Common myeloid progenitor, CD34-positive (primary cell): ENCODE data around the gene ARMC2.
"Not testable (repeated sequence)": the region's sequence is repeated elsewhere in the genome, so short reads cannot be mapped to it uniquely, and the experiment has no call there.

Experiments used
- CTCF ChIA-PET: fragments of 350-600 bp; sonication (Branson Sonifier 250); formaldehyde crosslinking; loops from one replicate; lab custom pipeline; 2021; ENCODE audit warnings: antibody characterized with exemption; lab: Charles Lee
- POLR2A ChIA-PET: fragments of 350-600 bp; sonication (Branson Sonifier 250); formaldehyde crosslinking; loops from one replicate; lab custom pipeline; 2021; ENCODE audit warnings: antibody characterized with exemption; lab: Charles Lee
- DNase-seq, 3 donors: peaks; one replicate each; pipeline versions ENCODE4 v3.0.0 to v3.0.0-alpha.2; 2013
- H3K27ac ChIP-seq, 2 experiments: 1 replicate in 1 of 2; 2 replicates in 1 of 2; pipeline ENCODE4 v1.7.0; 2013; ENCODE audit warnings: inconsistent platforms in 2 of 2, low read length in 2 of 2, mild to moderate bottlenecking in 2 of 2, low read depth in 1 of 2, moderate library complexity in 1 of 2; ENCODE audit not compliant: severe bottlenecking in 2 of 2, insufficient read depth in 1 of 2, poor library complexity in 1 of 2
- H3K27me3 ChIP-seq, 5 experiments: replicated peaks in 2 of 5; 1 replicate in 3 of 5; 2 replicates in 2 of 5; pipeline versions ENCODE4 v1.6.1 to v1.7.0; 2013; ENCODE audit warnings: low read length in 4 of 5, mild to moderate bottlenecking in 2 of 5, moderate library complexity in 2 of 5, inconsistent platforms in 1 of 5; ENCODE audit not compliant: insufficient read depth in 5 of 5, control insufficient read depth in 4 of 5
- H3K36me3 ChIP-seq, 4 experiments: 1 replicate in 2 of 4; 2 replicates in 2 of 4; pipeline versions ENCODE4 v1.6.1 to v1.7.0; 2013; ENCODE audit warnings: low read length in 3 of 4, control low read depth in 1 of 4, mild to moderate bottlenecking in 1 of 4; ENCODE audit not compliant: control insufficient read depth in 4 of 4, insufficient read depth in 4 of 4
- H3K4me1 ChIP-seq, 4 experiments: 1 replicate in 3 of 4; 2 replicates in 1 of 4; pipeline versions ENCODE4 v1.6.1 to v1.7.1; 2013; ENCODE audit warnings: low read length in 3 of 4, mild to moderate bottlenecking in 3 of 4, control low read depth in 1 of 4, inconsistent platforms in 1 of 4, moderate library complexity in 1 of 4; ENCODE audit not compliant: control insufficient read depth in 4 of 4, insufficient read depth in 4 of 4; ENCODE audit errors: control extremely low read depth in 1 of 4
- H3K4me3 ChIP-seq, 7 experiments: 1 replicate in 4 of 7; 2 replicates in 3 of 7; pipeline versions ENCODE4 v1.5.1 to v1.7.0; 2013; ENCODE audit warnings: mild to moderate bottlenecking in 7 of 7, low read length in 6 of 7, moderate library complexity in 6 of 7, inconsistent platforms in 2 of 7, low read depth in 2 of 7, control low read depth in 1 of 7; ENCODE audit not compliant: insufficient read depth in 4 of 7, control insufficient read depth in 1 of 7; ENCODE audit errors: extremely low read depth in 1 of 7
- H3K9me3 ChIP-seq, 5 experiments: 1 replicate in 4 of 5; 2 replicates in 1 of 5; pipeline versions ENCODE4 v1.6.1 to v1.7.1; 2013; ENCODE audit warnings: low read length in 4 of 5, mild to moderate bottlenecking in 2 of 5, inconsistent platforms in 1 of 5, low read depth in 1 of 5, moderate library complexity in 1 of 5; ENCODE audit not compliant: control insufficient read depth in 4 of 5, insufficient read depth in 2 of 5; ENCODE audit errors: control extremely low read depth in 1 of 5
- WGBS: methylation state at CpG from one replicate; pipeline ENCODE4 v1.1.5; 2013; ENCODE audit not compliant: insufficient coverage; 5-methylcytosine and 5-hydroxymethylcytosine counted together

ARMC2 gene

DNA sequence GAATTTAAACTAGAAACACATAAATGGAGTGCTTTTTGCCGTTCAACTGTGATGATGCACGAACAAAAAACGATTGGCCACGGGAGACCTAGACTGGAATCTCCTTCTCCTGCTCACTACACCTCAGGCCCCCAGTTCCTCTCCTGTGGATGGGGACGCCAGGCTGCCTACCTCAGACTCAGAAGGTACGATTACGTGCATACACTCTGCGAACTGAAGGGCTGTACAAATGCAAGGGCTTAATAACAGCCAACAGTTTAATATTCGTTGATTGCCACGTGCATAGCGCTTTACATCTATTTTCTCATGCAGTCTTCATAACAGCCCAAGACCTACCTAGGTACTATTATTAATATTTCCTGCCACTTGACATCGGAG, 495 bp upstream of the ARMC2 start:
- no peak for DNase-seq
- ChIA-PET POLR2A (no interaction called here), CTCF (interaction anchor here (0.6 to 2.6 kb wide), 8 partner anchors 9 to 394 kb away, joined by 3 to 11 read pairs (median 4); no protein-coding TSS in a partner anchor)
- H3K4me1 ChIP-seq = peaks cover 10 to 37% (median 18%) of the 10 kb centered on the region in 4 experiments
- WGBS = 20% methylated on average over 11 of the region's 12 CpGs
- peak overlapping the region; percentile 78 to 92 (median 84) for H3K4me3 ChIP-seq
- H3K9me3 ChIP-seq = no peaks in the 10 kb centered on the region
- peak overlapping the region in 1 of 2 experiments; percentile 84 for H3K27ac ChIP-seq
- no peaks in the 10 kb centered on the region for H3K27me3 ChIP-seq
- H3K36me3 ChIP-seq = no peaks in the 10 kb centered on the region

DNA sequence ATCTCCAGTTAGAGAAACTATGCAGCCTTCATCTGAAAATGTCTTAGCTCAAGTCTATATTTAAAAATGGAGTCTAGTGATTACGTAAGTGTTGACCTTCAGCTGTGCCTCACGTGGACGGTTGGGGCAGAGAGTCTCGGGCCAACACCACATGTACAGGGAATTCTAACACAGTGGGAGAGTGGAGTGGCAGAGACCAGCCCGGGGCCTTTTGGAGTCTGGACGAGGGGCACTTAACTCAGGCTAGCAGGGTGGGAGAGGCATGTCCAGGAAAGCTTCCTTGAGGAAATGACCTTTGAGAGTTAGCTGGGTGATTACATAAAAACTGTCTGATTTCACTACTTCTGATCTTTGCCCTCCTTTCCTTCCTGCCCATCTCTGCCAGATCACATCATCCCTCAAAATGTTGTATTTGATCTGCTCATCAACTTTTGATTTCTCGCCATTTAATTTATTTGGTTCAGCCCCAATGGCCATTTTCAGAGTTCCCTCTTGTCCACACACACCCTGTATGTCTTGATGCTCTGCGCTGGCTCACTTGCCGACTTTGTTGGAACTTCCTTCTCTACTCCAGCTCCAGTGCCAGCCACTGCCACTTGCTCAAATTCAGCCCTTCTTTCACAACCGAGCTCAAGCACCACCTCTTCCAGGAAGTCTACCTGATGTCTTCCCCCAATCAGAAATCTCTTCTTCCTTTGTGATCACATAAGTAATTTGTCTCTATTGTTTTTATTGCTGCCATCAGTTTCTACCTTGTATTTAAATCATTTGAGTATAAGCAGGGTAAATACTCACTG, 2.6 kb downstream of the ARMC2 start:
- Histone ChIP-seq H3K27ac (no peak overlapping the region), H3K36me3 (peaks cover 3 to 15% (median 6%) of the 10 kb centered on the region in 4 experiments), H3K27me3 (no peaks in the 10 kb centered on the region), H3K9me3 (no peaks in the 10 kb centered on the region), H3K4me1 (peaks cover 10 to 32% (median 18%) of the 10 kb centered on the region in 4 experiments), H3K4me3 (no peak overlapping the region)
- ChIA-PET POLR2A (no interaction called here), CTCF (interaction anchor here (1.0 to 2.2 kb wide), 5 partner anchors 10 to 223 kb away, joined by 3 to 5 read pairs (median 3); no protein-coding TSS in a partner anchor)
- DNase-seq = no peak
- 98% methylated on average over 8 of the region's 10 CpGs for WGBS

DNA sequence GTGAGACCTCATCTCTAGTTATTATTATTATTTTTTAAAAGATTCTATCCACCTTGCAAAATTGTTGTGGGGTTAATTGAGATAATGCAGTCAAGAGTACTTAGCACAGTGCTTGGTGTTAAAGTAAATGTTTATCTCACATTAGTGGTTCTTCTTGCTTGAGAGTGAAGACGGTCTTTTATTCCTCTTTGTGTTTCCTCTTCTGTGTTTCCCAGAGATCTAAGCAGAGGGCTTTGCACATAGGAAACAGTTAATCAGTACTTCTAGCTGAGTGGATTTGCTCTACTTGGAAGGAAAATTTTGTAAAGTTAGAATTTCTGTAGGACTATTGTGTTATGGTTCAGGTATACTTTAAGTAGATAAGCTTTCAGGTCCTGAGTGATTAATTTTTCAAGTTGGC, 3.5 kb downstream of the ARMC2 start:
- Histone ChIP-seq H3K9me3 (peaks cover 0 to 7% (median 0%) of the 10 kb centered on the region in 5 experiments), H3K4me1 (peaks cover 10 to 23% (median 15%) of the 10 kb centered on the region in 4 experiments), H3K4me3 (no peak overlapping the region), H3K27ac (no peak overlapping the region), H3K27me3 (no peaks in the 10 kb centered on the region), H3K36me3 (peaks cover 6 to 23% (median 13%) of the 10 kb centered on the region in 4 experiments)
- CTCF ChIA-PET = interaction anchor here (2.2 kb wide), 1 partner anchor 222 kb away, joined by 5 read pairs; no protein-coding TSS in a partner anchor
- no peak for DNase-seq
- no CpG with 5 or more reads among the region's 1 CpG for WGBS
- POLR2A ChIA-PET = no interaction called here

DNA sequence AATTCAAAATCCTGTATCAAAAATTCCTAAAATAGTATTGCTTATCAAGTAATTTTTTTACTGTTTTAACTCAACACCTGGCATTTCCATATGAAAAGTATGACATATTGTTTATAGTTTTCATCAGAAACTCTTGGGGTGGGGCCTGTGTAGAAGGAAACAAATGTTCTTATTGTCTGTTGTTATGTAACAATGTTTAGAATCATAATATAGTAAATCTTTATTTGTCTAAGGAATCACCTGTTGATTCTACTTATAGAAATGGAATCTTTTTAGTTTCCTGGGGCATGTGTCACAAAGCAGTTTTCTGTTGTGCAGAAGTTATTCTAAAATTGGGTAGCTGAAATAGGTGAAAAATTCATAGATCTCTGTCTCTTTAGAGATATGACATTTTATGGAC, 4.9 kb downstream of the ARMC2 start:
- peaks cover 12 to 36% (median 15%) of the 10 kb centered on the region in 4 experiments for H3K36me3 ChIP-seq
- ChIA-PET POLR2A (no interaction called here), CTCF (no interaction called here)

DNA sequence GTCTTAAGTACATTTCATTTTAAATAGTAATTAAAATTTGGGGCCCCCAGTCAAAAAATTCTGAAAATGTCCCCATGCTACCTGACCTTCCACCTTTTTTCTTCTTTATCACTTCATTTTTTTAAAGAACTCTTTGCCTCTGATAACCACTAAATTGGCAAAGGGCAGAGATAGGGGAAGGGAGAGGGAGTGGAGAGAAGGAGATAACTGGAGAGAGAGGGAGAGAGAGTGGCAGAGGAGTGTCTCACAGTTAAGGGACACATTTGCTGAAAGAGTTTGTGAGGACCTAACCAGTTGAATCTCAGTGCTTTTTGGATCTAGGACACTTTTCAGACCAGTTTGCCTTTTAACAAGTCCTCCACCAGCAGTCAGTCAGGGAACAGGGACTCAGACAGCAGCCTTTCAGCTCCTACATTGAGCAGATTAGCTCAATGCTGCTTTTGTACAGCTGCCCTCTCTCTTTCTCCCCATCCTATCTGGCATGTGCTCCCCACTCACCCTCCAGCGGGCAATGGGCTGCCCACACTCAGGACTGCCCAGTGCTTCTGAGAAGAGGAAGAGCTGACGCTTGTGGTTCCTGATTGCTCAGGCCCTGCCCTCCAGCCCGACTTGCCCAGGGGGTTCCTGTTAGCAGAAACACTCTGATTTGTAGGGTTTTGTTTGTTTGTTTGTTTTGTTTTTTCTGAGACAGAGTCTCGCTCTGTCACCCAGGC, 14.4 kb downstream of the ARMC2 start:
- ChIA-PET POLR2A (no interaction called here), CTCF (interaction anchor here (1.1 kb wide), 1 partner anchor 15 kb away, joined by 3 read pairs; no protein-coding TSS in a partner anchor)
- H3K4me1 ChIP-seq = peaks cover 0 to 14% (median 8%) of the 10 kb centered on the region in 4 experiments
- H3K9me3 ChIP-seq = peaks cover 0 to under 1% (median 0%) of the 10 kb centered on the region in 5 experiments
- no peak overlapping the region for H3K4me3 ChIP-seq
- 60% methylated on average over 3 of the region's 4 CpGs for WGBS
- H3K36me3 ChIP-seq = peaks cover 0 to 31% (median 10%) of the 10 kb centered on the region in 4 experiments
- peak overlapping the region in 1 of 2 experiments; percentile 6 for H3K27ac ChIP-seq
- peak in 2 of 3 donors; percentile 45 to 57 for DNase-seq
- H3K27me3 ChIP-seq = no peaks in the 10 kb centered on the region

More for the DNA sequence above, 4.9 kb downstream of the ARMC2 start:
- H3K4me1 ChIP-seq = peaks cover 3 to 14% (median 8%) of the 10 kb centered on the region in 4 experiments
- DNase-seq = no peak
- H3K9me3 ChIP-seq = peaks cover 0 to 15% (median 0%) of the 10 kb centered on the region in 5 experiments
- H3K27me3 ChIP-seq = no peaks in the 10 kb centered on the region
- no peak overlapping the region for H3K4me3 ChIP-seq
- H3K27ac ChIP-seq = no peak overlapping the region

DNA sequence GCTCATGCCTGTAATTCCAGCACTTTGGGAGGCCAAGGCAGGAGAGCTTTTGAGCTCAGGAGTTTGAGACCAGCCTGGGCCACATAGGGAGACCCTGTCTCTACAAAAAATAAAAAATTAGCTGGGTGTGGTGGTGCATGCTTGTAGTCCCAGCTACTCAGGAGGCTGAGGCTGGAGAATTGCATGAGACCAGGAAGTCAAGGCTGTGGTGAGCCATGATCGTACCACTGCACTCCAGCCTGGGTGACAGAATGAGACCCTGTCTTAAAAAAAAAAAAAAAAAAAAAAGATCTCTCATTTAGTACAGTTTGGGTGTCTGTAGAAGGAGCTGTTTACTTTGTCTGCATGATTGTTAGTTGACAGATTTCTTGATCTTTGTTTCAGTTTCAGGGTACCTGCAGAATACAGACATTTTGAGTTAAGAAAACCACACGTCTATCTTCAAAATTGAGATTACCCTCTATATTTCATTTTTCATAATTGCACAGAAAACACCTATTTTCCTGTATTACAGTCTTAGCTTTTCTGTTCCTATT, 17.6 kb downstream of the ARMC2 start:
- H3K27me3 ChIP-seq, H3K27ac ChIP-seq, H3K9me3 ChIP-seq, DNase-seq, H3K4me3 ChIP-seq, POLR2A ChIA-PET: not testable (repeated sequence)
- CTCF ChIA-PET = interaction anchor here (0.7 to 1.5 kb wide), 4 partner anchors 28 to 324 kb away, joined by 4 read pairs; no protein-coding TSS in a partner anchor
- WGBS = 100% methylated on average over 1 of the region's 2 CpGs
- Histone ChIP-seq H3K36me3 (peaks cover 0 to 25% (median 4%) of the 10 kb centered on the region in 4 experiments), H3K4me1 (peaks cover 0 to 14% (median 8%) of the 10 kb centered on the region in 4 experiments)
